Hindlimb muscle (tissue), 1 donor: ENCODE data around the gene CHCHD4. TPM values are rescaled to one million over a fixed set of nuclear protein-coding genes. Genes with fewer than 3 reads are reported as not detected.
A peak's percentile ranks its signal among the peaks of the same experiment; 100 is the strongest.
"Not testable (repeated sequence)": the region's sequence is repeated elsewhere in the genome, so short reads cannot be mapped to it uniquely, and the experiment has no call there.

Experiments used
- DNase-seq: peaks from one replicate; pipeline ENCODE4 v3.0.0-alpha.2; 2013
- polyA plus RNA-seq: library from polyadenylated mRNA; unstranded; fragments of 120-200 nt; gene quantifications from one replicate; pipeline ENCODE4 v1.2.1, GENCODE V29; 2013; ENCODE audit not compliant: insufficient read length

The CHCHD4 gene
- polyA plus RNA-seq, 1 donor: 14.4 TPM

GRCh38 chr3:14133876-14134275 lies 9.2 kb upstream of the CHCHD4 start:
- DNase-seq: no peak

GRCh38 chr3:14133188-14133800 lies 8.6 kb upstream of the CHCHD4 start:
- DNase-seq: no peak

GRCh38 chr3:14132689-14133088 lies 8.0 kb upstream of the CHCHD4 start:
- DNase-seq: no peak

GRCh38 chr3:14132120-14132519 lies 7.5 kb upstream of the CHCHD4 start:
- DNase-seq: no peak

GRCh38 chr3:14131134-14131533 lies 6.5 kb upstream of the CHCHD4 start:
- DNase-seq: no peak

GRCh38 chr3:14130707-14131106 lies 6.0 kb upstream of the CHCHD4 start:
- no peak for DNase-seq

- no peak for DNase-seq
Observed at GRCh38 chr3:14130230-14130629, 5.6 kb upstream of the CHCHD4 start.

- no peak for DNase-seq
Observed at GRCh38 chr3:14129296-14129695, 4.6 kb upstream of the CHCHD4 start.

- no peak for DNase-seq
Observed at GRCh38 chr3:14128724-14129123, 4.1 kb upstream of the CHCHD4 start.

GRCh38 chr3:14127516-14128161 lies 3.0 kb upstream of the CHCHD4 start:
- no peak for DNase-seq

GRCh38 chr3:14126887-14127505 lies 2.3 kb upstream of the CHCHD4 start:
- DNase-seq: no peak

- no peak for DNase-seq
Observed at GRCh38 chr3:14126017-14126886, 1.6 kb upstream of the CHCHD4 start.

GRCh38 chr3:14125193-14126016 lies 735 bp upstream of the CHCHD4 start:
- peak; percentile 63 for DNase-seq

- DNase-seq: peak; percentile 64
Observed at GRCh38 chr3:14124223-14124614, 451 bp downstream of the CHCHD4 start.

- no peak for DNase-seq
Observed at GRCh38 chr3:14123308-14124222, 1.1 kb downstream of the CHCHD4 start.

- DNase-seq: no peak
Observed at GRCh38 chr3:14122301-14122700, 2.4 kb downstream of the CHCHD4 start.

- DNase-seq: no peak
Observed at GRCh38 chr3:14121859-14122258, 2.8 kb downstream of the CHCHD4 start.

- DNase-seq: not testable (repeated sequence)
Observed at GRCh38 chr3:14120921-14121448, 3.7 kb downstream of the CHCHD4 start.

GRCh38 chr3:14120111-14120920 lies 4.4 kb downstream of the CHCHD4 start:
- no peak for DNase-seq

GRCh38 chr3:14119651-14120050 lies 5.0 kb downstream of the CHCHD4 start:
- no peak for DNase-seq
